ENCODE data around the gene SPDYC.

GRCh38 chr11:65152122-65152521, 17.9 kb upstream of the SPDYC start:
- TF ChIP-seq CTCF (IDR thresholded peaks at IDR 0.05) (no peak), POLR2A (IDR thresholded peaks at IDR 0.05) (no peak)

Measured in testis (tissue), 2 donors.